Stimulated activated CD8-positive, alpha-beta memory T cell treated with anti-CD3 and anti-CD28 coated beads, Interleukin-15, amount 100 ng/mL, for 4 hours (primary cell): ENCODE results near the gene CMPK1.
A peak's percentile ranks its signal among the peaks of the same experiment; 100 is the strongest.
"Not testable (repeated sequence)": the region's sequence is repeated elsewhere in the genome, so short reads cannot be mapped to it uniquely, and the experiment has no call there.

ENCODE experiments used
- DNase-seq, 2 donors: peaks; one replicate each; pipeline ENCODE4 v3.0.0-alpha.2; 2020; ENCODE audit warnings: low read depth in 2 of 2

CMPK1 gene, protein sequence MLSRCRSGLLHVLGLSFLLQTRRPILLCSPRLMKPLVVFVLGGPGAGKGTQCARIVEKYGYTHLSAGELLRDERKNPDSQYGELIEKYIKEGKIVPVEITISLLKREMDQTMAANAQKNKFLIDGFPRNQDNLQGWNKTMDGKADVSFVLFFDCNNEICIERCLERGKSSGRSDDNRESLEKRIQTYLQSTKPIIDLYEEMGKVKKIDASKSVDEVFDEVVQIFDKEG

DNA sequence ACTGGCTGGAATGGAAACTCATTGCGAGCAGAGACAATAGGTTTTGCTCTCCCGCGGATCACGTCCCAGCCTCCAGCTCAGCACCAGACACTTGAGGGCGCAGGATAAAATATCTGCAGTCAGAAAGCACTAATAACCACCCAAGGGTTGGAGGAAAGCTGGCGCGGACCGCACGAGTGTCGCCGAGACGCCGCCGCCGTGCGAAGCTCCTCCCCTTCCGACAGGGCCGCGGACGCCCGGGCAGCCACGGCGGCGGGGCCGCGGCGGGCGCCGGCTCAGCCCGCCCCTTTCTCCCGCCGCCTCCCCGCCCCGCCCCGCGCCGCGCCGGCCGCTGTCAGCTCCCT is at the start of gene CMPK1:
TSS of gene CMPK1 (plus strand) at position 213 of the 344 bp plus-strand sequence. CDS start 156 bp downstream, outside the sequence.
- peak; percentile 59 to 63 for DNase-seq

DNA sequence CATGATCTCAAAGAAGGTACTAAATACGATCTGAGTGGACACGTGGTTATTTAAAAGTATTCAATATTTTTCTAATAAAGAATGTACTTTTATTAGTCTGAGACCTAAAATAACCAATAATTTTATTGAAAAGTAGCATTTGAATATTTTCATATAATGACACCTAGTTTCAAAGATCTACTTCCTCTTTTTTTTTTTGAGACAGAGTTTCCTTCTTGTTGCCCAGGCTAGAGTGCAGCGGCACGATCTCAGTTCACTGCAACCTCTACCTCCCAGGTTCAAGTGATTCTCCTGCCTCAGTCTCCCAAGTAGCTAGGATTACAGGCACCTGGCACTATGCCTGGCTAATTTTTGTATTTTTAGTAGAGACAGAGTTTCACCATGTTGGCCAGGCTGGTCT is 45.5 kb upstream of the CMPK1 start:
- DNase-seq, result not testable (repeated sequence)

DNA sequence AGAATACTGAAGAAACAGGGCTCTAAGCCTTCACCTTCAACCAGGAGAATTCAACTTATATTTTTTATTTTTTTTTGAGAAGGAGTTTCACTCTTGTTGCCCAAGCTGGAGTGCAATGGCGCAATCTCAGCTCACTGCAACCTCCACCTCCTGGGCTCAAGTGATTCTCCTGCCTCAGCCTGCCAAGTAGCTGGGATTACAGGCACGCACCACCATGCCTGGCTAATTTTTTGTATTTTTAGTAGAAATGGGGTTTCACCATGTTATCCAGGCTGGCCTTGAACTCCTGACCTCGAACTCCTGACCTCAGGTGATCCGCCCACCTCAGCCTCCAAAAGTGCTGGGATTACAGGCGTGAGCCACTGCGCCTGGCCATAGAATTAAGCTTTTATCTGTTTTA is 38.7 kb upstream of the CMPK1 start:
- DNase-seq, result not testable (repeated sequence)

DNA sequence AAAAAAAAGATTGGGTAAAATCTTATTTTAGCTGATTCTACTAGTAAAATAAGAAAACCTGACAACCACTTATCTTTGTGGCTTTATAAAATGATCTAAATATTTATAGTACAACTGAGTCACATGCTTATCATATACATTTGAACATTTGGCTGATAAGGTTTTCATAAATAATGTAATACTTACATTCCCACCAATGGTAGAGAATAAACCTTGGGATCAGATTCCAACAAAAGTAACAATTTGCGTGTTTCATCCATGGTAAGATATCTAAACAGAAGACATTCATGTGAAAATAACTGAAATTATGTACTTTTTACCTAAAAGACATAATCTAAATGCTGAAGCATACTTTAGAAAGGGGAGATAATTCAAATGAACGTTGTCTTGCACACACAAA is 38.0 kb upstream of the CMPK1 start:
- no peak for DNase-seq

DNA sequence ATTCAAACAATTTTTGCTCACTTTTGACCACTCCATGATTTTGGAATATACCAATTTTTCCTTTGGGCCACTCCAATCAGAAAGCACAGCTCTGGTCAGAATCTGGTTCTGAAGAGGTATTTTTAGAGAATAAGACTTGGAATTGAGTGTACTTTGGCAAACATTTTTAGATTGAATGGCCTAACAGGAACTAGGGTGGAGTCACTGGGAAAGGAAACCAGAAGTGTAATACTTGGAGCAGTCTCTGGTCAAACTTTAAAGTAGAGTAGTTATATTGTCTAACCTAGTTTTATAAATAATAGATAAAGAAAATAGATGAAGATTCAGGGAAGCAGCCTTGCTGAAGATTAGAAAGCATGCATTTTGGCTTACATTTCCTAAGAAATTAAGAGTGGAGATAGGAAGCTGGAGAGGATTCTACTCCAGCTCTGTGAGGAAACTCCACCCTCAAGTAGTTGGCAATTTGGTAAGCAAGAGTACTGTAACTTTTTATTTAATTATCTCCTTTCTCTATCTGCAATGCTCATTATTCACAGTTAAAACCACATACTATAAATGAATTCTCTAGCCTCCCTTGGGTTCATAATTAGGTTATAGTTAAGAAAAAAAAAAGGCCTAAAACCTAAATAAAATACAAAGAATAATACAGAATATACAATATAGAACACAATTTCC is 35.4 kb upstream of the CMPK1 start:
- DNase-seq, result no peak

DNA sequence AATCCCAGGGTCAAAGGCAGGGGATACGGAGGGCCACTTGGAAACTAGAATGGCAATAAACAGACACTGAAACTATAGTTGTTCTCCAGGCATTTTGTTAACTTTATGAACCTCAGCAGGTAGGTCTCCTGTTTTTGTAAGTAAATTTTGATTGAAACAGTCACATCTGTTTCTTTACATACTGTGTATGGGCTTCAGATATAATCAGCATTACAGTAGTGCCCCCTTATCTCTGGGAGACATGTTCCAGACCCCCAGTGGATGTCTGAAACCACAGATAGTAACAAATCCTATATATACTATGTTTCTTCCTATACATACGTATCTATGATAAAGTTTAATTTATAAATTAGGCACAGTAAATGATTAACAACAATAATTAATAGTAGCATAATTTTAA is 31.1 kb upstream of the CMPK1 start:
- DNase-seq, result no peak

DNA sequence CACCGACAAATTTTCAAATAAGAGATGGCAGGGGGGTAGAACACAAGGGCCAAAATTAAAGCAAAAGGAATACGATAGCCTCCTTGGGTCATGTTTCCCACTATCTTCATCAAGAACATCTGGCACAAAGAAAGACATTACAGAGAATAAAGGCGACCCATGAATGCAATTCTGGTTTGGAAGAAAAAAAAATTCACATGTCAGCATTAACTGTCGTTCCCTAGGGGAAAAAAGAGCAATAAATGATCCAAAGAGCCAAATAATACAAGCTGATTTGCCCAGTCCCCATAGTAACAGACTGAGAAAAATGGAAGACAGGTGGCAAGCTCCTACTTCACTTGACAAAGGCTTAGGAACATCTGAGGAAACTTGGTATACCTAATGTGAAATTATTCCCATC is 24.2 kb upstream of the CMPK1 start:
- DNase-seq, result no peak

DNA sequence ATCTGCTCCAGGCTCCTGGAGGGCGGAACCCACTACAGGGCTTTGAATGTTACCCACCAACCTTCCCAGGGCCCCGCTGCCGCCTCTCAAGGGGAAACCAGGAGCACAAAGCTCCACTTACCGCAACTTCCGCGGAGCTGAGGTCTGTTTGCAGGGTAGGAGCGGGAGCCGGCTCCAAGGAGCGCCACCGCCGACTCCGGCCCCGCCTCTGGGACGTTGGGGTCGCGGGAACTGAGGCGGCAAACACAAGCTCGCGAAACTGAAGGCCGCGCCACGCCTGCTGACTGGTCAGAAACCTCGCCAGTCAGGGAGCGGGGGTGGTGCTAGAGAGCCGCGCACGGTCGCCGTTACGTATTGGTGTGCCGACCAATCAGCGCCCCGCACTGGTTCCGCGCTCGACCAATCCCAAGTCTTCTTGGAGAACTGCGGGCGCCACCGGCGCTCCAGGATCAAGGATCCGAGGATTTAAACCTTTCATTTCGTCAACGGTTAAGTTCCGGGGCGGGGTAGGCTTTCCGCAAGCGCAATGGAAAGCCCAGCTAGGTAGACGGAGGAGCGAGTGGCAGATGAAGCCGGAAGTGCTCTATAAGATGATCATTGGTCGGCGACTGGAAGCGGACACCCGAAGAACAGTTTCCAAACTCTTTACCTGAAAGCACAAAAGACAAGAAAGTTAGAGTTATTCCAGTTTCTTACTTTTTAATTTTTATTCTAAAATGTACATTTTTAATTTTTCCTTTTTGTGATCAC is 19.5 kb upstream of the CMPK1 start, which contains the start of gene STIL:
TSS of gene STIL (minus strand) at position 233 of the 750 bp plus-strand sequence. CDS start 3,828 bp downstream, outside the sequence.
- DNase-seq, result peak; percentile 91 to 94

DNA sequence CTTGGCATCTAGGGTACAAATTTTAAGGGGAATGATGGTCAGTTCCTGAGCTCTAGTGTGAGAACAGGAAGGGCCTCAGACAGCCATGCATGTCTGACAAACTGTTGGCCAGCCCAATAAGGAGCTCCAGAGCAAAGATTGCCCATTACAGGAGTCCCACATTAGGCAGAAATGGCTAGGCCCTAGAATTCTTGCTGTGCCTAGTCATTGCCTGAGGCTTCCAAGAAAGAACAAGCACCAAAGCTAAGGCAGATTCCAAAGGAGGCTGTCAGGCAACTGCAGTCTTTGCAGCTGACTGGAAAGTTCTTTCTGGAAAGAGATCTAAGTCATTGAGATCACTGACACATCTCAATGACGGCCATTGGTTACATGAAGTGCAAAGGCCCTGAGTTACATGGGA is 15.7 kb upstream of the CMPK1 start:
- DNase-seq, result no peak

DNA sequence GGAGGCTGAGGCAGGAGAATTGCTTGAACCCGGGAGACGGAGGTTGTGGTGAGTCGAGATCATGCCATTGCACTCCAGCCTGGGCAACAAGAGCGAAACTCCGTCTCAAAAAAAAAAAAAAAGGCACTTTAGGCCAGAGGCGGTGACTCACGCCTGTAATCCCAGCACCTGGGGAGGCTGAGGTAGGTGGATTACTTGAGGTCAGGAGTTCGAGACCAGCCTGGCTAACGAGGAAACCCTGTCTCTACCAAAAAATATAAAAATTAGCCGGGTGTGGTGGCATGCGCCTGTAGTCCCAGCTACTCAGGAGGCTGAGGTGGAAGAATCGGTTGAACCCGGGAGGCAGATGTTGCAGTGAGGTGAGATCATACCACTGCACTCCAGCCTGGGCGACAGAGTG is 13.6 kb upstream of the CMPK1 start:
- DNase-seq, result not testable (repeated sequence)

DNA sequence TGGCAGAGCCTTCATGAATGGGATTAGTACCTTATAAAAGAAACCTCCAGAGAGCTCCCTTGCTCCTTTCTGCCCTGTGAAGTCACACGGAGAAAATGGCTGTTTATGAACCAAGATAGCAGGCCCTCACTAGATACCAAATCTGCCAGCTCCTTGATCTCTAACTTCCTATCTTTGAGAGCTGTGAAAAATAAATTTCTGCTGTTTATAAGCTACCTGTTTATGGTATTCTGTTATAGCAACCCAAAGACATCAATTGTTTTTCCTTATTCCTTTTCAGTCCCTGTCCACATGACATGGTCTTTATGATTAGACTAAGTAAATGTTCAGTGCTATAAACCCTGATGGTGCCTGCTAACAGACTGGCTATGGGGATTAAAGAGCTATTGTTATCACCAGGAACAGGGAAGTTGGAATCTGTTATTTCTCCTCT is 10.0 kb upstream of the CMPK1 start:
- no peak for DNase-seq

DNA sequence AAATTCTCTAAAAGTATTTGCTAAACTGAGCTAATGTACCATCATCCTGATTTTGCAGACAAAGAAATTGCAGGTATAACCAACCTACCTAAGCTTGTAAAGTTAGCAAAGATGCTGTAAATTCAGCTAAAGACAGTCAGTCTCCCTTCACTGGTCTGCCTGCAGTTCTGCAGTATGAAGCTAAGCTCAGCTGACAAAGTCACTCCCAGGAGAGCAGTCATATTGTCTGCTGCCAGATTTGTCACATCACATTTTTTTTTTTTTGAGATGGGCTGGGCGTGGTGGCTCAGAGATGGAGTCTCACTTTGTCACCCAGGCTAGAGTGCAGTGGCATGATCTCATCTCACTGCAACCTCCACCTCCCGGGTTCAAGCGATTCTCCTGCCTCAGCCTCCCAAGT is 8.9 kb upstream of the CMPK1 start:
- no peak for DNase-seq

DNA sequence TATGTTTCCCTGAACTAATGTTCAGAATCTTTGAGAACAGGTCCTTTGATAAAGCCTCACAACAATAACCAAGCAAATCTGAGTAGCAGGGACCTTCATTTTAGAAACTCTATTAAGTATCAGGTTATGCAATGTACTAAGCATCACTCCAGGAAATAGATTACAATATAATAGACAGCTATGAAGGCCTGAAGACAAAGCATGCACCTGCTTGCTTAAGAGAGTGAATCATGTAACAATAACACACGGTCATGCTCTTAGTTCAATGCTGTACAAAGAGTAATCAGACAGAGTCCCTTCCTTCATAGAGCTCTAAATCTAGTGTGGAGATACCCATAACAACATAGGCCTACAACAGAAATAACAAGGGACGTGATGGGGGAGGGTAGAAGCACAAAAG is 8.1 kb upstream of the CMPK1 start:
- no peak for DNase-seq

DNA sequence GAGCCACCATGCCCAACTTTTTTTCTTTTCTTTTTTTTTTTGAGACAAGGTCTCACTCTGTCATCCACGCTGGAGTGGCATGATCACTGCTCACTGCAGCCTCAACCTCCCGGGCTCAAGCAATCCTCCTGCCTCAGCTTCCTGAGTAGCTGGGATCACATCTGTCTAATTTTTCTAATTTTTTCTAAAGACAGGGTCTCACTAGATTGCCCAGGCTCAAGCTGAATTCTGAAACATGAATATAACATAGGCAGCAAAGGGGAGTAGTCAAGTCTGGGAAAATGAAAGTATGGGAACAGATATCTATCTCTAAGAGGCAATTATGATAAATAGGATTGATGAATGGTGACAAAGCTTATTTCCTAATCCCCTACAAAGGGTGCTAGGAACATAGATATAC is 7.3 kb upstream of the CMPK1 start:
- DNase-seq, result no peak

DNA sequence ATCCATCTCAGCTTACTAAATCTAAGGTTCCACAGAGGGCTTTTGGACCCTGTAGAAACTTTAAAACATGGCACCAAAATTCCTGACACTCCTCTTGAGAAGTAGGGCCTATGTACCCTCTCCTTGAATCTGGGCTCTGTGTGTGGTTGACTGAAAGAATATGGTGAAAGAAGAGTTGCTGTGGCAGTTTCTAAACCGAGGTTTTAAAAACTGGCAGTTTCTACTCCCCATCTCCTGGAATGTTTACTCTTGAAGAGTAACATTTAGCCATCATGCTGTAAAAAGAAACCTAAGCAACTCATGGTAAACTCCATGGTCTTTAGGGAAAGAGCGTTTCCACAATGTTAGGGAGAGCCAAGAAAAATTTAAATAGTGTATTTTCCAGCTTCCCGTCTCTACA is 4.6 kb upstream of the CMPK1 start:
- no peak for DNase-seq

DNA sequence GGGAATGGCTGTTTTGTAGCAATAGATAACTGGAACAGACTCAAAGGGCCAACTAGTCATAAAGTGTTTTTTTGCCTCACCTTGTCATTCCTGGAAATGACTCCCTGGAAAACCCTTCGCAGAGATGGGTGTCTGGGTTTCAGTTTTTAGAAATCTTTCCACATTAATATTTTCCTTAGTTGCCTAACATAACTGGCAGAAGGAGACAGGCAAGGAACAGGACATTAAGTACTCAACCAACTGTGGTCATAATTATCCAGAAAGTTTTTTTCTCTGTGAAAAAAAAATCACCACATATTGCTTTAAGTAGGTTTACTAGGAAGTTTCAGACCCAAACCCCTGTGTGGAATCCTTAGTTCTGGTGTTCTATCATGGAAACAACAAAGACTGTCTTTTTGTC is 3.4 kb upstream of the CMPK1 start:
- DNase-seq, result no peak

DNA sequence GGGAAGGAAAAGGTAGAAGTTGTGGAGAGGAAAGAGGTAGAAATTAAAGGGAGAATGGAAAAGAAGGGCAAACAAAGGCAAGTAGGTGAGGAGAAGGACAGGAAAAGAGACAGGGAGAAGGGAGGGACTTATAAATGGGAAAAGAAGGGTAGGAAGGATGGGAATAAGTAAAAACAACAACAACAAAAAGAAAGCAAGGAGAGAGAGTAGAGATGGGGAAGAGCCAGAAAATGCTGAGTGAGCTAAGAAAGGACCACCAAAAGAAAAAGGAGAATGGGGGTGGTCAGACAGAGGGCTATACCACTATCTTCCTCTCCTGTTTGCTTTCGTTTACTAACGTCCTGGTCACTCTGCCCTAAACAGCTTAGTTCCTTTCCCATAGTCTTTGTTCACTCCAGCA is 1.7 kb upstream of the CMPK1 start:
- DNase-seq, result no peak

DNA sequence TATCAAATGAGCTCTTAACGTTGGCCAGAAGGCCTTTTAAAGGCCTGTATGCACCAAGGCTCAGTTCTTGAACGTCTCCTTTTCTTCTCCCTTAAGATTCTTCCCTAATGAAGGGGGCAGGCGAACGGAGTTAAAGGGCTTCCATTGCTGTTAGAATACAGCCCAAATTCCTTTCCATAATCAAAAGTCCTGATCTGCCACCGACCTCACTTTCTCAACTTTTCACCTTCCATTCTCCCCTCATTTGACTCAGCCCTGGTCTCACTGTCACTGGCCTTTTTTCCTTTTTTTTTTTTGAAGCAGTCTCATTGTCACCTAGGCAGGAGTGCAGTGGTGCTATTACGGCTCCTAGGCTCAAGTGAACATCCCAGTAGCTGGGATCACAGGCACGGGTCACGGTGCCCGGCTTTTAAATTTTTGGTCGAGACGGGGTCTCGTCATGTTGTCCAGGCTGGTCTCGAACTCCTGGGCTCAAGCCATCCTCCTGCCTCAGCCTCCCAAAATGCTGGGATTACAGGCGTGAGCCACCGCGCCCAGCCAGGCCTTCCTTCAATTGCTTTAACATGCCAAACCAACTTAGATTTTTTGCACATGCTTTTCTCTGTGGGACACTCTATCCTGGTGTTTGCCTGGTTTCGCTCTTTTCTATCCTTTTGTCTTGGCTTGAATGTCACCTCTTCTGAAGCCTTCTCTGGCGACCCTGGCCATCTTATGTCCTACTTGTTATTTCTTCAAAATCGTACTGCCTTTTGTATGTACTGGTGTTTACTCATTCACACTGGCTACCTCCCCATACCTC is 612 bp upstream of the CMPK1 start:
- no peak for DNase-seq

DNA sequence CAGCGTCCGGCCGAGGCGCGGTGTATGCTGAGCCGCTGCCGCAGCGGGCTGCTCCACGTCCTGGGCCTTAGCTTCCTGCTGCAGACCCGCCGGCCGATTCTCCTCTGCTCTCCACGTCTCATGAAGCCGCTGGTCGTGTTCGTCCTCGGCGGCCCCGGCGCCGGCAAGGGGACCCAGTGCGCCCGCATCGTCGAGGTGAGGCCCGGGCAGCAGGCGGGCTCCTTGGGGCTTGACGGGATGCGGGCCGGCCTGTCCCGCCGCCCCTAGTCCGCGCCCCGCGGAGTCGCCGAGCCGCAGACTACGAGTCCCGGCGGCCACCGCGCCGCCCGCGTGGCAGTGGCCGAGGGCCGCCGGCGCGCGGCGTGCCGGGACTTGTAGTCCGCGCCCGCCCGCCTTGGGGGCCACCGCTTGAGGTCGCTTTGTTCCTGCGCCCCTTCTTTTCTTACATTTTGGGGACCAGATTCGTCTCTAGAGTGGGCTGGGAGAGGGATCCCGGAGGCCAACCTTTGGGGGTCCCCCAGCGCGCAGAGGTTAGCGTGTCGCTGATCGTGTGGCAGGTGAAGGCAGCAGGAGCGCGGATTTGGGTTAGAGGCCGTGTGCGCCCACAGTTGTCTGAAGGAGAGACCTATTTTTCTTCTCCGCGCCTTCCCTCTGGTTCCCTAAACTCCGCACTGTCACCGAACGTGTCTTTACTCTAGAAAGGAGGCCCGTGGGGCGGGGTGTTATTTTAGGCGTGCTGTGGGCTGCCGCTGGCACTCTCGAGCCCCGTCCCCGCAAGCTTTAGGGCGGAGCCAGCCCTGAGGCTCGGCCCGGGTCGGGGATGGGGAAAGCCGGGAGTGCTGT is 553 bp downstream of the CMPK1 start:
- peak; percentile 30 to 62 for DNase-seq

DNA sequence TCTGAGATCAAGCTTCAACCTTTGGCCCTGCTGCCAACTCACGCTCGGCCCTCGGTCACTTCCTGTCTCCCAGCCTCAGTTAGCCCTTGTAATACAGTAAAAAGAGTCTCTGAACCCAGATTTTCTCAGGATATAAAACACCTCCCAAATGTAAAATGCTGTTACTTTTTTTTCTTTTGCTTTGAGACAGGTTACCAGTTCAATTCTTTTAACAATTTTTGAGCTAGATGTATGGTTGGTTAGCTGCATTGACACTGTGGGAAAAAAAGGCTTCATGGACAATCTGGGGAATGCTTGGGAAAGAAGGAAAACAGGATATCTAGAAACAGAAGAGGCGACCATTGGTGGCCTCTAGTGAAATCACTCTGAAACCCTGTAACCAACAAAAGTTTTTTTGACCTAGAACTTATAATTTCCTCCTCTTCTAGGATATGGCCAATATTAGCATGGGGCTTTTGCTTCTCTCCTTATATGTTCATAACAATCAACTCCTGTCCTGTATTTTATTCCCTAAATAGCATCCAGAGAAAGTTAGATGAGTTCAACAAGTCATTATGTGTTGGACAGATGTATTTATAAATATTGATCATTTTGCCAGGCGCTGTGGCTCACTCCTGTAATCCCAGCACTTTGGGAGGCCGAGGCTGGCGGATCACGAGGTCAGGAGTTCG is 1.3 kb downstream of the CMPK1 start:
- no peak for DNase-seq

DNA sequence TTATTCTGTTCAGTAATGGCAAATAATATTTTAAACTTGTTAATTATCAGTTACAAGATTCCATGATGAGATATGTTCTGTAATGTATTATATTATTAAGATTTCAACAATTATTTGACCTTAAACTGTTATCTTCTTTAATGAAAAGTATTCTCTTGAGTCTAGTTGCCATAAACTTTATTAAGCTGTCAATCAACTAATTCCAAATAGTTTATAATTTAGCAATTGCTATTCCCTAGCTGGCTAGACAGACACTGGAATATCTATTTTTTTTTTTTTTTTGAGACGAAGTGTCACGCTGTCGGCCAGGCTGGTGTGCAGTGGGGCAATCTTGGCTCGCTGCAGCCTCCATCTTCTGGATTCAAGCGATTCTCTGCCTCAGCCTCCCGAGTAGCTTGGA is 3.8 kb downstream of the CMPK1 start:
- DNase-seq, result no peak
